NOMO-1 treated with DMSO at 0.1 percent for 48 hours (cell line): ENCODE data around the gene RNF166.

Experiments
- DNase-seq: peaks from one replicate; lab custom pipeline; 2025; ENCODE audit not compliant: unreplicated experiment; lab: John Stamatoyannopoulos, UW

RNF166 gene

DNA sequence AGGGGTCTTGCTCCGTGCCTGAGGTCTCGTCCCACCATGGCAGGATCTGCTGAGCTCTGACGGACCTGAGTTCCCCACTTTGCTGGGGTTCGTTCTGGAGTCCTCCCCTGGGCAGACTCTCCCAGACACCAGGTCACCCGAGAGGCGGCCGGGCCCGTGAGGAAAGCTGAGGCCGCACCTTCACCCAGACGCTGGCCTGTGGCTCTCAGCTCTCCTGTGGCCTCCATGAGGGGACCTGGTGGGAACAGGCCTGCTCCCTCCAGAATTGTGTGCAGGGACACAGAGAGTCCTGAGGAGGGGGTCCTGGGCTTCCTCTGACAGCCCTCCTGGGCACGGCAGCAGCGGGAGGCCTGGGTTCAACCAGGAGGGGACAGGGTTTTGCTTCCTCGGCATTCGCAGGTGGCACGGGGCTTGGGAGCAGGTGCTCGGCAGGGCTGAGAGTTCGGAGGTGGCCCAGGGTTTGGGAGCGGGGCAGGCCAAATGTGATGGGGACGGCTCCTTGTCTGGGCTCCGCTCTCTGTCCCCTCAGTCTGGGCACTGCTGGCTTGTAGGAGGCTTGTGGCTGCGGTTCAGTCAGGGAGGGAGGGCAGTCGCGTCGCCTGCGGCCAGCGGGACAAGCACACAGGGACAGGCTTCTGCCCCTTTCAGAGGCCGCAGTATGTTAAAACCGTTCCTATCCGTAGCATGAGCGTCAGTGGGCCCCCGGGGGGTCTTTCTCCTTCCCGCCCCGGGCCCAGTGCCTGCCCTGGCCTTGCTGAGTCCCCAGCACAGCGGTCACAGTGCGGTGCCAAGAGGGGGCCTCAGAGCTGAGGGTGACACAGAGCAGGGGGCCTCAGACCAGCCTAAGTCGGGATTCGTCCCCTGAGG is 11.8 kb downstream of the RNF166 start:
- no peak for DNase-seq

DNA sequence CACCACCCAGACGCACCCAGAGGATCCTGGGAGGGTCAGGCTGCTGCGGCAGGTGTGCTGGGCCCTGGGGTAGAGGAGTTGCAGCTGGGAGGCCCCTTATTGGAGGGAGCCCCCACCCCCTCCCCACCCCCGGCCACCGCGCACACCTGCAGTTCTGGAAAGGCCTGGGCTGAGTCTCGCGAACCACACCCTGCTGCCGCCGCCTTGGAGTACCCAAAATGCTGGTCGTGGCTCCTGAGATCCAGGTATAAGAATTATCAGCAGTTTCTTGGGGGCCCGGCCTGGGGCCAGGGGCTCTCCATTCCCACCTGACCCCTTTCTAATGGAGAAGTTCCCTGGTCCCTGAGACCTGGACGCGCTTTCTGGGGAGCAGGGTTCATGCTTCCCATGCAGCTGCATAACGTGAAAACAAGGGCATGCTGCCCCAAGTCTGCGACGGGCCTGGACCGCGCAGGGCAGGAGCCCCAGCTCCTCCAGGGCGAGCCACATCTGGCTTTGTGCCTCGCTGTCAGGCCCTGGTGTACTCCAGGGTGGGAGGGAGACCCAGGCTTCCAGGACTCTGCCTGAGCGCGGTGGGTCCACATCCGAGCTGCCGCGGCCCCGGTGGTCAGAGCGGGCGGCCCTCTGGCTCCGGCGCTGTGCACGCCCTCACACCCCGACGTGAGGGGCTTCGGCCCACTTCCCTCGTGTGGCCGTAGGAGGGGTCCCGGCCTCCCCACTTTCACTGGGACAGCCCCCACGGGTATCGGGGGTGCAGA is 12.6 kb downstream of the RNF166 start:
- no peak for DNase-seq

DNA sequence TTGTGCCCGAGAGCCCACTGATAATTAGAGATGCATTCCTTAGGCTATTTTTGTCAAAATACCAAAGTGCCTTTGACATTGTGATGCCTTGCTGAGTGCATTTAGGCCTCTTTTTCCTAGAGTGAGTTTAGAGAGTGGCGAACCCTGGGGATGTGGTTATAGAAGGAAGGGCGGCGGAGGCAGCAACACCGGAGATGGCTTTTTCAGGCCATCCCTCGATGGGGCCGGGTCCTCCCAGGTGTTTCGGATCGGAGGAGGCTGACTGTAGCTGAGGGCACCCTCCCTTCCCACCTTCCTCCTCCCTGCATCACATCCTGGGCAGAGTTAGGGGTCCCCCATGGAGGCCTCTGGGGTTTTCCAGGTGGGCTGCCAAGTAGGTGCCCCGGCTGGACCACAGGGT is 13.3 kb downstream of the RNF166 start:
- no peak for DNase-seq

DNA sequence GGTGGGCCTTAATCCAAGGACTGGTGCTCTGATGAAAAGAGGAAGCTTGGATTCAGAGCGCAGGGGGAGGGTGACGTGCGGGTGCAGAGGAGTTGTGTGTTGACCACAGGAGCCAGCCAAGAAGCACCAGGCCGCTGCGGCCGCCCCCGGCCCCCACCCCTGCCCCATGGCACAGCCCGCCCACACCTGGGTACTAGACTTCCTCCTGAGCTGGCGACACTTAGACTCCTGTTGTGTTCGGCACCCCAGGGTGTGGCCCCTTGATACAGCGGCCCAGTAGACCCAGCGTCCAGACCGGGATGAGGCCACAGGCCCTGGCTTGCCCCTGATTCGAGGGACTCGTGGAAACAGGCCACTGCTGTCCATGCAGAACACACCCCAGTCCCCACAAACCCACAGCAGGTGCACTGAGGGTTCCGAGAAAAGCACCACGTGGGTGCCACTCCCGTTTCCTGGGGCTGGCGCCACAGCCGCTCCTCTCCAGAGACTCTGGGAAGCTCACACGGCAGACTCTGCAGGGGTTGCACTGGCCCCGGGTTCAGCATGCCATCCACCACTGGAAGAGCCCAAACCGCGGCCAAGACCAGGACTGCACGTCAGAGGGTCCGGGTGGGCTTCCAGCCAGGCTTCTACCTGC is 14.2 kb downstream of the RNF166 start:
- peak; percentile 80 for DNase-seq

DNA sequence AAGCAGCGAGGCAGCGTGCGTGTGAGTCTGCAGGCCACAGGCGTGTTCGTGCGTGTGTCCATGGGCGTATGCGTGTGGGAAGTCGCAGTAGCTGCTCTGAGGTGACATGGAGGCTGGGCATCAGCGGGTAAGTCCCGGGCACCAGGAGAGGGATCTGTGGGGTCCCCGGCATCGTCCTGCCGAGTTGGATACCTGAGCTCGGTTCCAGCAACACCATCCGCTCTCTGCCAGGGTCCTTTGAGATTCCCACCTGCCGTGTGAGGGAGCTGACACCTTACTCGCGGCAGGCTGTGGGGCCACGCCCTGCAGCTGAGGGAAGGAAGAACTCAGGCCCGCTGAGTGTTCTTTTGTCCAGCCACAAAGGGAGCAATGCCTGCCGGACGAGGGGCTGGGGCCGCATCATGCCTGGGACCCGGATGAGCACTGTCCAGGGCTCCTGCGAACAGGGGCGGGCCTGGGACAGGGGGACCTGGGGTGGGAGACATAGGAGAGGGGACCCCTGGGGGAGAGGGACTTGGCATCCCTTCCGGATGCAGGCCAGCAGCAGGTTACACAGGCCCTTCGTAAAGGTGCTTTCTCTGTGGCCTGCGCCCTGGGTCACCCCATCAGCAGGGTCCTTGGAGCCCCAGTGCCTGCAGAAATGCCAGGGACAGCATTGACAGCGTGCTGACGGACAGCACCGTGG is 14.9 kb downstream of the RNF166 start:
- no peak for DNase-seq

DNA sequence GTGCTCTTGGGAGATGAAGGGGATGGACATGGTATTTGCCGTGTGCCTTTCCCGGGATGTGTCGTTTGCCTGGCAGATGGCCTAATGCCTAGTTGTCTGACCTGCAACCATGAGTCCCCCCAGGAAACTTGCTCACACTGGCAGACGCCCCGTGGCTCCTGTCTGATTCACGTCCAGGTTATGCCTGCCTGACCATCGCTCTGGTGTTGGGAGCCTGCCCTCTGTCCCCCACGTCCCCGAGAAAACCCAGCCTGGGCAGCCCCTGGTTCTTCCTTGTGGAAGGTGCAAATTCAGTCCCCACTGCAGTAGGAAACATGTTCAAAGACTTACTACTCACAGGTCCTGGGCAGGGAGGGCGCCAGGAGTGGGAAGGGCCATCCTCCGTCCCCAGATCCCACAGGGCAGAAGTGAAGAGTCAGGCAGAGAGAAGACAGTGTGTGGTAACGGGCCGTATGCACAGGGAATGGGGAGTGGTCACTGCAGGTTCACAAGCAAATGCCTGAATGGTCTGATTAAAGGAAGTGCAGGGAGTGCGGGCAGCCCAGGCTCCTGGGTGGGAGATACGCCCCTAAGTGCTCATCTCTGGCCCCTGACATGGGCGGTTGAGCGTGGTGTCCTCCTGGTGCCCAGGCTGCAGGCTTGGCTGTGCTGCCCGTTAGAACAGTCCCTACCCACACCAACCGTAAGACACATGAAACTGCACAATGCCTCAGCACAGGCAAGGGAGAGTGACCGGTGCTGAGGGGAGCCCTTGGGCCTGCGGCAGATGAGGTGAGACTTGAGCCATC is 15.7 kb downstream of the RNF166 start:
- no peak for DNase-seq

DNA sequence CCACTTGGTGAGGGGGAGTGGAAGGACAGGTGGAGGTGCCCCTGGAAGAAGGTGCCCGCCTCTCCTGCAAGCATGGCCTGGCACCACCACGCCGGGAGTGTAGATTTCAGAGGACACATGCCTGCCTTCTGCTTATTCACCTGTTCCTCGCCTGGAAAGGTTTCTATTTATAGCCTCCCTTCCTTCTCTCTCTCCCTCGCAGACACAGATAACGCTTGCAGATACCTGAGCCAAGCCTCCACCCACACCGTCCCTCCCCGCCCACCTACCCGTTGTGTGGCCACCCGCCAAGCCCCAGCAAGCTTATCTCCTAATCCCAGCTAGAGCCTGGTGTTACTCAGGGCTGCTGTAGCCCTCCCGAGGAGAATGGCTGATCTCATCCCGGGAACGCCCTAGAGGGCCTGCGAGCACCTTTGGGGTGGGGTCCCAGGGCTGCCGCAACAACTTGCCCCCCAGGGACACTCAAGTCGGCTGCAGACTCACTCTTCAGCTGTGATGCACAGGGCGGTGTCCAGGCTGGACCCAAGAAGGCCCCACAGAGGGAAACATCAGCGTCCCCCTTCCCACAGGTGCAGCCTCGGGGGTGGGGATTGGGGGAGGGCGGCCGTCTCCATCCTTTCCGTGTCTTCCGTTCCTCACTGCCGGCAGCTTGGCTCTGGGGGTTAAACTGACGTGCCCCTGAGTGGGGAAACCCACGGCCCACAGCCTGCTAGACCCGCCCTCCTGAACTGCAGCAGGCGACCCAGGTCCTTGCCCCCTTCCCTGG is 18.0 kb downstream of the RNF166 start:
- DNase-seq = no peak

DNA sequence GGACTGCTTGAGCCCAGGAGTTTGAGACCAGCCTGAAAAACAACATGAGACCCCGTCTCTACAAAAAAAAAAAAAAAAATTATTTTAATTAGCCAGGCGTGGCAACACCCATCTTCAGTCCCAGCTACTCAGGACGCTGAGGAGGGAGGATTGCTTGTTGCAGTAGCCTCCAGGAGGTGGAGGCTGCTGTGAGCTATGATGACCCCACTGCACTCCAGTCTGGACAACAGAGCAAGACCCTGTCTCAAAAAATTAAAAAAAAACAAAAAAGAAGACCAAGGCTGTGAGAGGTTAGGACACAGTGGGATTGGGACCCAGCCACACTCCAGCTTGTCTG is 18.6 kb downstream of the RNF166 start:
- no peak for DNase-seq

DNA sequence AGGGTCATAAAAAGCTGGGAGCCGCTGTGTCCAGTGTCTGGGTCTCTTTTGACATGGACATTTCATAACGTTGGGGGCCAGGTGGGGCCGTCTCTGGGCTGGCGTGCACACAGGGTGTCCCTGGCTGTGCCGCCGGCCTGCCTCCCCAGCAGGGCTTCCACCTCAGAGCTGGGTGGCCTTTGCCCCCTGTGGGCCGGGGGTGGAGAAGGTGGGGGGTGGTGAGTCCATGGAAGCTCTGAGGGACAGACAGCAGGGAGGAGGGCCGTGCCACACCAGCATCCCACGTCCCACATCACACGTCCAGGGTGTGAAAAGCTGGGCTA is 19.0 kb downstream of the RNF166 start:
- no peak for DNase-seq

DNA sequence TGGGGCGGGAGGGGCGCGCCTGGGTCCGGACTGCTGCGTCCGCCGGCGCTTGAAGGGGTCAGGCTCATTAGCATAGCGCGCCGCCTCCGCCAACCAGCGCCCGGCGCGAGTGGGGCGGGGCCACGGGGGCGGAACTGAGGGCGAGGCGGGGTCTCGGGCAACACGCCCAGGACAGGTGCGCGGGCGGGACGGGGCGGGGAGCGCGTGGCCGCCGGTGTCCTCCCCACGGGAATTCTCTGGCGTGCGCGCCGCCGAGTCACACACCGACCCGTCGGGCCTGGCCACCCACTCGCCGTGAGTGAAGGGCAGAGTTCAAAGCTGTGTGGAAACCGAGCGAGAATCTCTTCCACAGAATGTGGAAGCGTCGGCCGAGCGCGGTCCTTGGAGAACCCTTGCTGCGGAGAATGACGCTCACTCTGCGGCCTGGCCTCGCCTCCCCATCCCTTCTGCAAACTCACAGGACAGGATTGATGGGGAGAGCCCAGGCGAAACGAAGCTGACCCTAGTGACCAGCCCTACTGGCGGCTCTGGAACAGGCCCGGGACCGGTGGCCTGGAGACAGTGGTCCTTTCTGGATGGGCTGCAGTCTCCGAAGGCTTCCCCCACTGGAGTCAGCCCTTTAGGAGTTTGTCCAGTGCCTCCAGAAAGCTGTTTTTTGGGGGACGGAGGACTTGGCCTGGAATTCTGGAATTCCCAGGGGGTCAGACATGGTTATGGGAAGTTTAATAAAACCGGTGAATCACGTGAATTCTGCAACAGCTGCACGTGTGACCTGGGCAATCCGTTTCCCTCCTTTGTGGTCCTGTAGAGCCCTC is 19.6 kb downstream of the RNF166 start, which contains the start of gene SNAI3:
TSS of gene SNAI3 (minus strand) at position 69 of the 815 bp plus-strand sequence. CDS start 101 bp downstream, outside the sequence.
- DNase-seq = peak; percentile 73

DNA sequence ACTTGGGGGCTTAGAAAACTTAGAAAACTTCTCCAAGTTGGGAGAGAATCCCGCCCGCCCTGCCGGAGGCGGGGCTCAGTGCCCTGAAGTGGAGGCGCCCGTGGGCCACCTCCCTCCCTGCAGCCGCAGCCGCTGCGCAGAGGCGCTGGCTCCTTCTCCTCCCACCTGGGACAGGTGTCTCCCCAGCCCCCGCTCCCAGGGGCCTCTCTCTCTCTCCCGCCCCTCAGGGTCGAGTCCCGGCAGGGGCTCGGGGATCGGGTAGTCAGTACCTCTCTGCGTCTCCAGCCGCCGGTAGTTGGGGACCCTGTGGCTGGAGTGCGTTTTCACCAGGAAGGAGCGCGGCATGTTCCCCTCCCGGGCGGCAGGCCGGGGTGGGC is 20.2 kb downstream of the RNF166 start:
- DNase-seq = no peak

DNA sequence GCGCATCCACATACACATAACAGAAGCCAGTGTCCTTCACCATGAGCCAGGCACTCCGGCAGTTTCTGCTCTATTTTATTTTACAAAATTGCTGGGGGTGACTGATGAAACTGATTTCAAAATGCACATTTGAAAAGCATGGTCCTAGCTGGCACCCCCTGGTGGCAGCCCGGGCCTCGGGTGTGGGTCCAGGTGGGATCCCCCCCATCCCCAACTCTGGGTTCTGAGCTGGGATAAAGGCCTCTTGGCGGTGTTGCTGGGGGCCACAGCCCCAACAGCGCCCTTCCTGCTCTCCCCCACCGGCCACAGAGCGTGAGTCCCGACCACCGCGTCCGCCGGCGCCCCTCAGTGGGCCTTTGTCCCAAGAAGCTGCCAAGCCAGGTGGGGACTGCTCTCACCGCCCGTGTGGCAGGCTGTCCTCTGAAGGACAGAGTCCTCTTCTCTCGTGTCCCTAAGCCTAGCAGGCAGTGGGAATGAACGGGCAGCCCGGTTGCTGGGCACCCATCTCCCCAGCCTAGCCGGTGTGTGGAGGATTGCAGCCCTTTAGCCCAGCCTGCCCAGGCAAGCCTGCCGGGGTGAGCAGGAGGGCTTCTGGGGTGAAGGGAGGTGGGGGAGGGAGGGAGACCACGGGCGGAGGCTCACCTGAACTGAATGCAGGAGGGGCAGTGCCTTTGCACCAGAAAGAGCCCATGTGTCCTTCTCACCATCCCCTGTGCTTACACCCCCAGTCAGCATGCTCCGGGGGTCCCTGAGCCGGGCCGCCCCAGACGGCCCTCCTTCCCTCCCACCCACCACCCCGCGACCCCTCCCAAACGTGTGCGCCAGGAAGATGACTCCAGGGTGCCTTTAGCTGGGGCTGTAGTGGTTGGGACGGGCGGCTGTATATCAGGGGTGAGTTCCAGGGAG is 20.8 kb downstream of the RNF166 start:
- peak; percentile 79 for DNase-seq

DNA sequence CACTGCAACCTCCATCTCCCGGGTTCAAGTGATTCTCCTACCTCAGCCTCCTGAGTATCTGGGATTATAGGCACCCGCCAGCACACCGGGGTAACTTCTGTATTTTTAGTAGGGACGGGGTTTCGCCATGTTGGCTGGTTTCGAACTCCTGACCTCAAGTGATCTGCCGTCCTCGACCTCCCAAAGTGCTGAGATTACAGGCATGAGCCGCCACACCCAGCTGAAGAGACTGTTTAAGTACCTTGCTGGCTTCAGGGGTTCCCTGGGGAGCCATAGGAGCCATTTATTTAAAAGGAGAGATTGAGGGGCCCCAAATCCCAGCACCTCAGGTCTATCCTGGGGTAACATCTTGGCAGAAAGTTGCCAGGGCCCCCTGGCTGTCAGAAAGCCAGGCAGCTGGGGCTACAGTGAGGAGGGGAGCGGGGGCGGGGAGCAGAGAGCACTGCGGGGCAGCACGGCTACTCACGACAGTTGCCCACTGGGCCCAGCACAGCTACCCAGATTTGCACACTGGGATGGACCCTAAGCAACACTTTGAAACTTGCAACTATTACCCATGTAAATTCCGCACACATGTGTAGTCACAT is 21.5 kb downstream of the RNF166 start:
- DNase-seq = no peak

DNA sequence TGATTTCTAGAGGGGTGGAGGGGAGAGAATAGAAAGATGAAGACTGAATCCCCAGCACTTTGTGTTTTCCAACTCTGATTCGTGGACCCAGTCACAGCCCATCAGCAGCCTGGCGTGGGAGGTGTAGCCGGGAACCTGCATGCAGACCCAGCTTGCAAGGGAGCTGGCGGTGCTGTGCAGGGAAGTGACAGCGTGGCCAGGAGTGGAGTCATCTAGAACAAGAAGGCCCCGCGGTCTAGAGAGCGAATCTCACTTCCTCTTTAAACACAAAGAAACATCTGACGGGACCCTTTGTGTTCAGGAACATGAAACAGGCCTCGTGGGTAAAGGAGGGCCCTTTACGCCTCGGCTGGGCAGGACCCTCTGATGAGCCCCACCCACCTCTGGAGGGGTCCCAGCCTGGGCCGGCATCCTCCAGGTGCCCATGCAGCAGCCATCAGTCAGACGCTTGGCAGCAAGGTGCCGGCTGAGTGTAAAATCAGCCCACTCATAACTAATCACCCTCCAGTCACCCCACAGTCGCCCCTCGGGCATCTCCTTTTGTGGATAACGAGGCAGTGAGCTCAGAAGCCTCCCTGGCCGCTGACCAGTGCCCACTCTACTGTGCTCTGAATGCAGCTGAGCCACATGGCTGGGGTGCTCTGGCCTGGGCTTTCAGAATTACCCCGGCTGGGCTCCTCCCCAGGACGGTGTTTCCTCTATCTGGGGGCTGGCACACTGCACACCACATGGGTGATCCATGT is 24.3 kb downstream of the RNF166 start:
- peak; percentile 98 for DNase-seq

DNA sequence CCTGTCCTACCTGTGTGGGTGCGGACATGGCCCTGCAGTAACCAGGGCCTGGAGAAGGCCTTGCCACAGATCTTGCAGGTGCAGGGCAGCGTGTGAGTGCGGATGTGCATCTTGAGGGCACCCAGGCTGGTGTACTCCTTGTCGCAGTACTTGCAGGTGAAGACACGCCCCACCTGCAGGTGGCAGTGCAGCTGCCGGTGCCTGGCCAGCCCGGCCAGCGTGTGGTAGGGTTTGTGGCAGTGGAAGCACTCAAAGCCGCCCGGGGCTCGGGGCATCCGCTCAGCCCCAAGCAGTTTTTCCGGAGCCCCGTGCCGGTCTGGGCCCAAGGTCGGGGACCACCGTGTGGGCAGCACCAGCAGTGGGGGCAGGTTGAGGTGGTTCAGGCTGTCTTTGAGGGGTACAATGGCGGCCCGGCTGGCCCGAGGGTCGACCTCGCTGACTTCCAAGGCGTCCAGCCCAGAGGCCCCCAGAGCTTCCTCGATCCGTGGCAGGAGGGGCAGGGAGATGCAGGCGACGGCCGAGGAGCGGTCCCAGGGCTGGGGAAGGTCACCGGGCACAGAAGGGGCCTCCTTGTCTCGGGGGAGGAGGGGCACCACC is 25.0 kb downstream of the RNF166 start:
- DNase-seq = peak; percentile 23

DNA sequence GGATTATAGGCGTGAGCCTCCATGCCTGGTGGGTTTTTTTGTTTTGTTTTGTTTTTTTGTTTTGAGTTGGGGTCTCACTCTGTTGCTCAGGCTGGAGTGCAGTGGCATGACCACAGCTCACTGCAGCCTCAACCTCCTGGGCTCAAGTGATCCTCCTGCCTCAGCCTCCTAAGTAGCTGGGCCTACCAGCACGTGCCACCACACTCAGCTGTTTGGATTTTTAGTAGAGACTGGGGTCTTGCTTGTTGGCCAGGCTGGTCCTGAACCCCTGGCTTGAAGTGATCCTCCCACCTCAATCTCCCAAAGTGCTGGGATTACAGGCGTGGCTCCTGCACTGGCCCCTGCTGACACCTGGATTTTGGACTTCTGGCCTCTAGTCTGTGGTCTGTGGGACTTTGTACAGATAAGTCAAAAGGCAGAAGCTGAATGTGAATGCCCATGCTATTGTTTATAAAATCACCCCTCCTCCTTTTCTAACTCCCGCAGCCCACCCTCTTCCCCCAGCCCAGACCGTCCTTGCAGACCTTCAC is 25.6 kb downstream of the RNF166 start:
- DNase-seq = no peak
